VCaP (cell line): Measurements from ENCODE around the gene SLC9A9.

Experiments
- H3K27ac ChIP-seq: fragments of 450-650 bp; 2 replicates; pipeline ENCODE4 v1.5.1; 2017
- TF ChIP-seq, protein P1 (sequence below): fragments of 450-650 bp; conservative IDR thresholded peaks from 2 replicates; pipeline ENCODE4 v1.5.1; 2017; ENCODE audit warnings: mild to moderate bottlenecking, moderate library complexity

The SLC9A9 gene

DNA sequence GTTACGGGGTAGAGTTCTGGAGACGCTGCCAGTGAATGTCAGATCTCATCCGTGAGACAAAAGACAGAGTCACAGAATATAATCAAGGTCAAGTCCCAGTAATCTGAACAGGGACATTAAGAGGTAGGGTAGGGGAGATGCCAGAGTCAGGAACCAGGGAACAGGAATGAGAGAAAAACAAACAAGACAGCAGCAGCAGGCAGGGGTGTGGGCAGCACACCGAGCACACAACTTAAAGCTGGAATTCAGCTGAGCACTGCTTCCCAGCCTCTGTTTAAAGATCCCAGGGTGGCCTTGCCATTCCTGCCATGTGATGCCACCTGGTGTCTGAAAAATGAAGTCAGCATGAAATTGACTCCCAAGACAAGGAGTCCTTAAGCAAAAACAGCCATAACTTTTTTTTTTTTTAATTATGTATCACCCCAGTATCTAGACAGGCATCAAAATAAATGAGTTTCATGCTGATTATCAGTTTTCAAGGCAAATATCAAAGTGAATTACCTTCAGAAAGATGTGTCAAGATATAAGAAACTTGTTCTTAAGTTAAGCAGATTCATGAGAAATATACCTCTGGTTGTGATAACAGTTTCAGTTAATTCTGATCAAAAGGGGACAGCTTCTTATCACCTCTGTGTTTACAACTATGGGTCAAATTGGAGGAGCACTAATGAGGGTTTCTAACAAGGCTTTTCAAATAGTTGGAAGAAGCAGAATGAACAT is 203.7 kb downstream of the SLC9A9 start:
- TF ChIP-seq, protein P1, sequence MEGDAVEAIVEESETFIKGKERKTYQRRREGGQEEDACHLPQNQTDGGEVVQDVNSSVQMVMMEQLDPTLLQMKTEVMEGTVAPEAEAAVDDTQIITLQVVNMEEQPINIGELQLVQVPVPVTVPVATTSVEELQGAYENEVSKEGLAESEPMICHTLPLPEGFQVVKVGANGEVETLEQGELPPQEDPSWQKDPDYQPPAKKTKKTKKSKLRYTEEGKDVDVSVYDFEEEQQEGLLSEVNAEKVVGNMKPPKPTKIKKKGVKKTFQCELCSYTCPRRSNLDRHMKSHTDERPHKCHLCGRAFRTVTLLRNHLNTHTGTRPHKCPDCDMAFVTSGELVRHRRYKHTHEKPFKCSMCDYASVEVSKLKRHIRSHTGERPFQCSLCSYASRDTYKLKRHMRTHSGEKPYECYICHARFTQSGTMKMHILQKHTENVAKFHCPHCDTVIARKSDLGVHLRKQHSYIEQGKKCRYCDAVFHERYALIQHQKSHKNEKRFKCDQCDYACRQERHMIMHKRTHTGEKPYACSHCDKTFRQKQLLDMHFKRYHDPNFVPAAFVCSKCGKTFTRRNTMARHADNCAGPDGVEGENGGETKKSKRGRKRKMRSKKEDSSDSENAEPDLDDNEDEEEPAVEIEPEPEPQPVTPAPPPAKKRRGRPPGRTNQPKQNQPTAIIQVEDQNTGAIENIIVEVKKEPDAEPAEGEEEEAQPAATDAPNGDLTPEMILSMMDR: peak; percentile 89
- peak overlapping the region; percentile 81 for H3K27ac ChIP-seq

DNA sequence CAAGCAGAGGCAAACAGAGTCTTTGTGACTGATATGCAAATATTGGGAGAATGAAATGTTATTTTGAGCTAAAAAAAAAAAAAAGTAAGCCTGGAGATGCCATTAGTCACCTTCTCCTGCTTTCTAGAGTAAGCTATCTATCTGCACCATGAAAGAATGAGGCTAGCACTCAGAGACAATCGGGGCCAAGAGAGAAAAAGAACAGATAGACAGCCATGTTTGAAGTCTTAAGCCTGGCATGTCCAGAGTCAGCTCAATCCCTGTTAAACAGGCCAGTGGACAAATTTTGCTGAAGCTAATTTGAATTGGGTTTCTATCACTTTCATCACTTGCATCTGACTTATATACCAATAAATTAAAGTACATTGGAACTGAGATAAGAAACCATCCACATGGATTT is 204.4 kb downstream of the SLC9A9 start:
- H3K27ac ChIP-seq: peak overlapping the region; percentile 81
- TF ChIP-seq, protein P1: no peak

GRCh38 chr3:143640774-143641173 is 207.5 kb downstream of the SLC9A9 start:
- H3K27ac ChIP-seq: no peak overlapping the region
- TF ChIP-seq, protein P1: no peak

- no peak overlapping the region for H3K27ac ChIP-seq
- TF ChIP-seq, protein P1: no peak
Measured at GRCh38 chr3:143637133-143637532, 211.1 kb downstream of the SLC9A9 start.

DNA sequence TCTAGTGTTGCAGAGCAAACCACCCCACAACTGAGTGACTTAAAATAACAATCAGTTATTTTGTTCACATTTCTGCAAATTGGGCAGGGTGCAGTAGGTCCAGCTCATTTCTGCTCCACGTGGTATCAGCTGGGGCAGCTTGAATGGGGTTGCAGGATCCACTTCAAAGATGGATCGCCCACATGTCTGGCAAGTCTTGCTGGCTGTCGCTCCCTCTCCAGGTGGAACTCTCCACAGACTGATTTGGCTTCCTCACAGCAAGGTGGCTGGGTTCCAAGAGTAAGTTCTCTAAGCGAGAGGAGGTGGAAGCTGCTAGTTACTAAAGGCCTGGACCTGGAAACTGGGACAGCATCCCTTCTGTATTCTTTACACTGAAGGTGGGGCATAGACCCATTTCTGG is 213.3 kb downstream of the SLC9A9 start:
- H3K27ac ChIP-seq: no peak overlapping the region
- TF ChIP-seq, protein P1: no peak

DNA sequence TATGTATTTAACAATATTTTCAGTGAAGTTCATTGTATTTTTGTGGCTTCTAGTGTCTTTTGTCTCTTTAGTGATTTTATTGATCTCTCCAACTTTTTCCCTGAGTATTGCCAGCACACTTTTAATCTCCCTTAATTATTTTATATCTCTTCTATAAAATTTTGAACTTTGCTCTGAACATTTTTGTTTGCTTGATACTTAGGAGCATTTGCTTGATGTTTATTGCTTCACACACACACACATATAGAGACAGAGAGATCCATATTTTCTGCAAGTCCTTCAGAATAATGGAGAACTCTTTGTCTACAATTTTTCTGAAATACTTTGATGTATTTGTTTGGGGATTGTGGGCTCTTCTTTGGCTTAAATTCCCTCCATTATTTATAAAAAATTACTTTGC is 213.8 kb downstream of the SLC9A9 start:
- TF ChIP-seq, protein P1: no peak
- H3K27ac ChIP-seq: no peak overlapping the region

DNA sequence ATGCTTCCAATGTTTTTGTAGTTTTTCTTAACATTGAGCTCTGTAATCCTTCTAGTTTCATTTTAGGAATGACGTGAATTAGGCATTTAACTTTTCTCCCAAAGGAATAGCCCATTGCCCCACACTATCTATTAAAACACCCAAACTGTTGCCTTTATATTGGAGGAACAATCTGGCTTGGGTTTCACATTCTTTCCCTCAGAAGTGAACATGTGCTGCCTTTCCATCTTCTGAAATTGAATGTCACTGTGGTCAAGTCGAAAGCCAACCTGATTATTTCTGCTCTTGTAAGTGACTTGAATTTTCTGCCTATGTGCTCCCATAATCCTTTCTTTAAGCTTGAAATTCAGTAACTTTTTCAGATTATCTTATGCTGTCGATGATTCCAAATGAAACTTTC is 214.5 kb downstream of the SLC9A9 start:
- TF ChIP-seq, protein P1: no peak

More for the DNA sequence above, 214.5 kb downstream of the SLC9A9 start:
- no peak overlapping the region for H3K27ac ChIP-seq
